B cell (primary cell): ENCODE results near the gene TBC1D1. TPM values are rescaled to one million over a fixed set of nuclear protein-coding genes. Genes with fewer than 3 reads are reported as not detected.

ENCODE experiments used
- ATAC-seq: fragments of 200-7000 bp; cut with Tn5 transposase; one replicate; pipeline ENCODE4 v1.10.0; 2021; ENCODE audit warnings: low read depth, mild to moderate bottlenecking, moderate number of reproducible peaks, moderate library complexity
- CTCF ChIA-PET: fragments of 350-600 bp; sonication (Branson Sonifier 250); formaldehyde crosslinking; loops from one replicate; lab custom pipeline; 2021; ENCODE audit warnings: antibody characterized with exemption, inconsistent platforms; lab: Charles Lee
- POLR2A ChIA-PET: fragments of 350-600 bp; sonication (Branson Sonifier 250); formaldehyde crosslinking; loops from one replicate; lab custom pipeline; 2021; ENCODE audit warnings: antibody characterized with exemption; lab: Charles Lee
- DNase-seq: peaks from one replicate; pipeline ENCODE4 v3.0.0; 2013
- H2AFZ ChIP-seq: 2 replicates; pipeline ENCODE4 v1.6.1; 2012; ENCODE audit warnings: mild to moderate bottlenecking, low read depth, low read length; ENCODE audit not compliant: insufficient read depth, poor library complexity, severe bottlenecking
- H3K27ac ChIP-seq, 2 donors: 1 replicate in 1 of 2; 2 replicates in 1 of 2; pipeline ENCODE4 v1.5.1; 2012 to 2013; ENCODE audit warnings: low read length in 2 of 2, mild to moderate bottlenecking in 2 of 2, moderate library complexity in 1 of 2
- H3K27me3 ChIP-seq, 4 experiments: fragments of 200-600 bp in 1 of 4; sonication (generic) in 1 of 4; replicated peaks in 1 of 4; 1 replicate in 2 of 4; 2 replicates in 2 of 4; pipeline versions ENCODE4 v1.6.1 to v1.7.0; 2013 to 2016; ENCODE audit warnings: low read length in 3 of 4, mild to moderate bottlenecking in 2 of 4, mixed read lengths in 1 of 4, moderate library complexity in 1 of 4; ENCODE audit not compliant: insufficient read depth in 4 of 4, control insufficient read depth in 3 of 4; ENCODE audit errors: control extremely low read depth in 1 of 4
- H3K36me3 ChIP-seq, 2 experiments: replicated peaks in 1 of 2; 1 replicate in 1 of 2; 2 replicates in 1 of 2; pipeline versions ENCODE4 v1.6.1 to v1.7.1; 2013; ENCODE audit warnings: low read length in 1 of 2; ENCODE audit not compliant: insufficient read depth in 2 of 2, control insufficient read depth in 1 of 2; ENCODE audit errors: control extremely low read depth in 1 of 2, extremely low read depth in 1 of 2
- H3K4me1 ChIP-seq, 2 donors: fragments of 200-600 bp in 1 of 2; sonication (generic) in 1 of 2; 1 replicate in 1 of 2; 2 replicates in 1 of 2; pipeline versions ENCODE4 v1.5.1 to v1.6.1; 2013 to 2017; ENCODE audit warnings: low read length in 2 of 2; ENCODE audit not compliant: control insufficient read depth in 2 of 2, insufficient read depth in 2 of 2
- H3K4me2 ChIP-seq: replicated peaks from 2 replicates; pipeline ENCODE3; 2012; ENCODE audit warnings: mild to moderate bottlenecking, low read depth, low read length; ENCODE audit not compliant: poor library complexity, severe bottlenecking
- H3K4me3 ChIP-seq, 5 experiments: fragments of 200-600 bp in 1 of 5; sonication (generic) in 1 of 5; 1 replicate in 3 of 5; 2 replicates in 2 of 5; pipeline versions ENCODE4 v1.5.1 to v1.7.0; 2011 to 2016; ENCODE audit warnings: low read length in 4 of 5, mild to moderate bottlenecking in 4 of 5, low read depth in 2 of 5, control low read depth in 1 of 5, moderate library complexity in 1 of 5; ENCODE audit not compliant: insufficient read depth in 1 of 5; ENCODE audit errors: control extremely low read depth in 1 of 5, extremely low read depth in 1 of 5
- H3K79me2 ChIP-seq: fragments of 200-600 bp; sonication (generic); one replicate; pipeline ENCODE4 v1.6.0; 2016; ENCODE audit warnings: low read length; ENCODE audit not compliant: control insufficient read depth, insufficient read depth
- H3K9ac ChIP-seq: fragments of 200-600 bp; sonication (generic); 2 replicates; pipeline ENCODE4 v1.6.1; 2017; ENCODE audit warnings: mild to moderate bottlenecking, low read length, moderate library complexity
- H3K9me3 ChIP-seq, 3 donors: one replicate each; pipeline versions ENCODE4 v1.6.1 to v1.7.1; 2013; ENCODE audit warnings: low read length in 2 of 3; ENCODE audit not compliant: control insufficient read depth in 2 of 3, insufficient read depth in 1 of 3; ENCODE audit errors: control extremely low read depth in 1 of 3
- H4K20me1 ChIP-seq: 2 replicates; pipeline ENCODE4 v1.6.0; 2012; ENCODE audit warnings: mild to moderate bottlenecking, low read length; ENCODE audit not compliant: insufficient read depth, control insufficient read depth, poor library complexity, severe bottlenecking
- H3K27ac Mint-ChIP-seq: one replicate; pipeline ENCODE4 v1.8.0; 2021; ENCODE audit warnings: mixed read lengths
- H3K27me3 Mint-ChIP-seq: one replicate; pipeline ENCODE4 v1.8.0; 2021; ENCODE audit warnings: mixed read lengths
- H3K4me1 Mint-ChIP-seq: one replicate; pipeline ENCODE4 v1.8.0; 2021; ENCODE audit warnings: mixed read lengths
- H3K4me3 Mint-ChIP-seq: one replicate; pipeline ENCODE4 v1.8.0; 2021; ENCODE audit warnings: mixed read lengths
- H3K9me3 Mint-ChIP-seq: one replicate; pipeline ENCODE4 v1.8.0; 2022; ENCODE audit warnings: mixed read lengths; ENCODE audit not compliant: insufficient read depth
- EZH2 ChIP-seq: IDR thresholded peaks from 2 replicates; pipeline ENCODE4 v1.6.1; 2012; ENCODE audit warnings: borderline replicate concordance, low read depth, mild to moderate bottlenecking, moderate library complexity, low read length; ENCODE audit not compliant: insufficient read depth, poor library complexity, severe bottlenecking
- WGBS: methylation state at CpG from one replicate; pipeline ENCODE4 v1.1.5; 2013; ENCODE audit warnings: missing lambda C conversion rate; ENCODE audit not compliant: insufficient coverage; 5-methylcytosine and 5-hydroxymethylcytosine counted together
- intact Hi-C: fragments of 100-400 bp; cut with micrococcal nuclease; formaldehyde crosslinking; loops from one replicate; pipeline ENCODE4 v1.10.0; 2022
- polyA plus RNA-seq: library from polyadenylated mRNA; depleted of rRNA; stranded (reverse); fragments of >200 nt; gene quantifications from 2 replicates; pipeline ENCODE4 v1.2.3, GENCODE V29; 2012
- total RNA-seq, 2 donors: library from RNA; stranded (reverse); fragments of 120-200 nt in 1 of 2; gene quantifications; 1 replicate in 1 of 2; 2 replicates in 1 of 2; pipeline versions ENCODE4 v1.2.3 to v1.2.4, GENCODE V29; 2013 to 2022
- TF ChIP-seq, protein P1 (sequence below): fragments of 200-600 bp; IDR thresholded peaks from one replicate; pipeline ENCODE4 v1.8.0; 2022; ENCODE audit warnings: antibody characterized with exemption, mild to moderate bottlenecking

The TBC1D1 gene
- total and polyA plus RNA-seq, 2 donors (not counting 1 experiment from before 2014, with no cell fraction given) = 88.2 to 98.7 TPM

- no peak overlapping the region for H3K4me3 ChIP-seq
- no peaks in the 10 kb centered on the region for H3K27me3 ChIP-seq
- WGBS = 100% methylated on average over 1 of the region's 4 CpGs
- no peak overlapping the region for H3K9ac ChIP-seq
- DNase-seq = no peak
- H3K36me3 ChIP-seq = peaks cover 7 to 76% of the 10 kb centered on the region in 2 experiments
- ChIA-PET POLR2A (no interaction called here), CTCF (no interaction called here)
- no peak for TF ChIP-seq EZH2
- Mint-ChIP-seq H3K27ac (no peak overlapping the region), H3K27me3 (no peaks in the 10 kb centered on the region), H3K4me1 (no peaks in the 10 kb centered on the region), H3K9me3 (no peaks in the 10 kb centered on the region), H3K4me3 (no peak overlapping the region)
- H3K4me1 ChIP-seq = no peaks in the 10 kb centered on the region
- no peak for ATAC-seq
- H3K79me2 ChIP-seq = no peaks in the 10 kb centered on the region
- intact Hi-C loops = no loop called here
- H3K27ac ChIP-seq = no peak overlapping the region
- no peaks in the 10 kb centered on the region for H3K9me3 ChIP-seq
- H4K20me1 ChIP-seq = no peaks in the 10 kb centered on the region
- H3K4me2 ChIP-seq = no peak overlapping the region
- no peak overlapping the region for H2AFZ ChIP-seq
Observed at GRCh38 chr4:38099020-38099600, 208.2 kb downstream of the TBC1D1 start.

DNA sequence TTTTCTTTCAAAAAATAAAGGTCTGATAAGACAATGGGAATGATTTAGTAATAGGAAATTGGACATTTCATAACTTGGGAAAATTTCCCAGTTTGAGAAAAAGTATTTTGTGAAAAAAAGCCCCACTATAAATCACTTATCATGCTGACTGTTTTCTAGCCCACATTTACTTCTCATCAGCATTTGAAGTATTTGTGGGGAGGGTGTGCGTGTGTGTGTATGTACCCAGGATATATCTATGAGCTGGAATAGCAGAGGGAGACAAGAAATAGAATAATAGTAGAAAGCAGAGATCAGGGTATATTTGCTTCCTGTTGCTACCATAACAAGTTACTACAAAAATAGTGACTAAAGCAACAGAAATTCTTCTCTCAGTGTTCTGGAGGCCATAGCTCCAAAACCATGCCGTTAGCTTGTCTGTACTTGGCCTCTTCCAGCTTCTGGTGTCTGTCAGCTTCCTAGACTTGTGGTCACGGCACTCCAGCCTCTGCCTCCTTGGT is 209.1 kb downstream of the TBC1D1 start:
- no peak overlapping the region for H3K27ac Mint-ChIP-seq
- H3K27me3 ChIP-seq = no peaks in the 10 kb centered on the region

More for the DNA sequence above, 209.1 kb downstream of the TBC1D1 start:
- Histone ChIP-seq H3K9ac (no peak overlapping the region), H3K4me1 (no peaks in the 10 kb centered on the region), H2AFZ (no peak overlapping the region), H3K4me3 (no peak overlapping the region), H3K27ac (no peak overlapping the region), H3K36me3 (peaks cover 7 to 77% of the 10 kb centered on the region in 2 experiments), H3K4me2 (no peak overlapping the region), H4K20me1 (no peaks in the 10 kb centered on the region), H3K9me3 (no peaks in the 10 kb centered on the region), H3K79me2 (no peaks in the 10 kb centered on the region)
- Mint-ChIP-seq H3K27me3 (no peaks in the 10 kb centered on the region), H3K9me3 (no peaks in the 10 kb centered on the region), H3K4me1 (no peaks in the 10 kb centered on the region), H3K4me3 (no peak overlapping the region)
- WGBS = no CpG with 5 or more reads among the region's 3 CpGs
- ChIA-PET CTCF (no interaction called here), POLR2A (no interaction called here)
- no peak for DNase-seq
- no peak for ATAC-seq
- intact Hi-C loops = no loop called here
- TF ChIP-seq, protein P1, sequence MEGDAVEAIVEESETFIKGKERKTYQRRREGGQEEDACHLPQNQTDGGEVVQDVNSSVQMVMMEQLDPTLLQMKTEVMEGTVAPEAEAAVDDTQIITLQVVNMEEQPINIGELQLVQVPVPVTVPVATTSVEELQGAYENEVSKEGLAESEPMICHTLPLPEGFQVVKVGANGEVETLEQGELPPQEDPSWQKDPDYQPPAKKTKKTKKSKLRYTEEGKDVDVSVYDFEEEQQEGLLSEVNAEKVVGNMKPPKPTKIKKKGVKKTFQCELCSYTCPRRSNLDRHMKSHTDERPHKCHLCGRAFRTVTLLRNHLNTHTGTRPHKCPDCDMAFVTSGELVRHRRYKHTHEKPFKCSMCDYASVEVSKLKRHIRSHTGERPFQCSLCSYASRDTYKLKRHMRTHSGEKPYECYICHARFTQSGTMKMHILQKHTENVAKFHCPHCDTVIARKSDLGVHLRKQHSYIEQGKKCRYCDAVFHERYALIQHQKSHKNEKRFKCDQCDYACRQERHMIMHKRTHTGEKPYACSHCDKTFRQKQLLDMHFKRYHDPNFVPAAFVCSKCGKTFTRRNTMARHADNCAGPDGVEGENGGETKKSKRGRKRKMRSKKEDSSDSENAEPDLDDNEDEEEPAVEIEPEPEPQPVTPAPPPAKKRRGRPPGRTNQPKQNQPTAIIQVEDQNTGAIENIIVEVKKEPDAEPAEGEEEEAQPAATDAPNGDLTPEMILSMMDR = no peak
